Measurements from ENCODE around the gene WNT5A. TPM values are rescaled to one million over a fixed set of nuclear protein-coding genes. Genes with fewer than 3 reads are reported as not detected.

Gene WNT5A
- total RNA-seq (2012; rRNA removed) (204 and 224 TPM in 2 replicates), polyA plus RNA-seq (2012; rRNA removed) (229 and 231 TPM in 2 replicates), Bru-seq, nascent RNA (percentile 98 among the genes with signal in this experiment), BruChase-seq, experiment 1, labeled RNA remaining after a 6-hour chase (percentile 100 among the genes with signal in this experiment), BruChase-seq, experiment 2, labeled RNA remaining after a 2-hour chase (percentile 100 among the genes with signal in this experiment)
- 120 and 337 TPM in 2 replicates for polyA plus RNA-seq (2012; cell fraction: cytosol; rRNA removed)
- polyA plus RNA-seq (2012; cell fraction: nucleus; rRNA removed; ENCODE audit: low replicate concordance), result 410 and 708 TPM in 2 replicates
- long read RNA-seq, full-length matches to known transcripts, result 88 of 312 reads
- long read RNA-seq, partial matches to known transcripts, result 198 of 312 reads
- long read RNA-seq, other reads (novel, unspliced or antisense), result 26 of 312 reads

GRCh38 chr3:55486857-55487380, at the start of gene WNT5A:
Gene WNT5A, minus strand, starts transcription at chr3:55487306. Its CDS starts 321 bp downstream, at chr3:55486985.
- Histone ChIP-seq H2AK5ac (ENCODE audit: low read depth, low read length) (peak within 1 kb of the TSS; percentile 81), H2BK15ac (ENCODE audit: low read depth, low read length) (peak within 1 kb of the TSS; percentile 53; the same call in 2 of the 3 replicates)
- TF ChIP-seq RCOR1 (IDR thresholded peaks at IDR 0.05; ENCODE audit: insufficient replicate concordance, low read length), result no peak
- TF ChIP-seq ELK1 (IDR thresholded peaks at IDR 0.05; ENCODE audit: borderline replicate concordance, low read depth, low read length), result no peak
- no peak for TF ChIP-seq CHD1 (IDR thresholded peaks at IDR 0.05; ENCODE audit: low read depth, low read length)
- no peak for TF ChIP-seq CTCF (conservative IDR thresholded peaks at IDR 0.05; ENCODE audit: low read depth, low read length)
- no peak for TF ChIP-seq RFX5 (IDR thresholded peaks at IDR 0.05; ENCODE audit: low read depth, low read length)
- TF ChIP-seq POLR2A (IDR thresholded peaks at IDR 0.05; ENCODE audit: low read depth, low read length), result no peak
- no peak for TF ChIP-seq MAFK (IDR thresholded peaks at IDR 0.05; ENCODE audit: low read depth, low read length)
- TF ChIP-seq FOS (IDR thresholded peaks at IDR 0.05; ENCODE audit: low read depth, low read length), result no peak
- TF ChIP-seq MAZ (IDR thresholded peaks at IDR 0.05; ENCODE audit: borderline replicate concordance, low read depth, low read length), result no peak
- TF ChIP-seq RAD21 (IDR thresholded peaks at IDR 0.05; ENCODE audit: low read length), result no peak; the same call in 1 of the 2 replicates
- no peak for TF ChIP-seq NFE2L2 (IDR thresholded peaks at IDR 0.05; ENCODE audit: low read depth, low read length)
- no peak for TF ChIP-seq USF2 (IDR thresholded peaks at IDR 0.05; ENCODE audit: low read depth, low read length)
- no peak for TF ChIP-seq BHLHE40 (IDR thresholded peaks at IDR 0.05; ENCODE audit: low read depth, low read length)

More at GRCh38 chr3:55486857-55487380, at the start of gene WNT5A:
- dilution Hi-C loops (cut with HindIII; ENCODE audit: low sequenced_read_pairs, unreplicated experiment), result no loop called here
- peak within 1 kb of the TSS; percentile 98 for H2BK120ac ChIP-seq (ENCODE audit: low read depth, low read length)
- H3K18ac ChIP-seq (ENCODE audit: low read depth, low read length), result peak within 1 kb of the TSS; percentile 92
- H3K23ac ChIP-seq (ENCODE audit: low read depth, low read length), result peak within 1 kb of the TSS; percentile 97
- peak within 1 kb of the TSS; percentile 47 for H2BK20ac ChIP-seq (ENCODE audit: low read depth, low read length)
- peak within 1 kb of the TSS; percentile 92 for H4K91ac ChIP-seq (ENCODE audit: insufficient read depth, low read depth, low read length)
- peak within 1 kb of the TSS; percentile 33 for H3K4me2 ChIP-seq (ENCODE audit: low read depth, low read length)
- peak within 1 kb of the TSS; percentile 89 for H3K4me3 ChIP-seq (ENCODE audit: insufficient read depth, low read depth, low read length)
- intact Hi-C loops (cut with micrococcal nuclease), result loop anchor here (2.0 to 10.0 kb wide), 5 partner anchors 215 to 1058 kb away; no protein-coding TSS in a partner anchor
- H3K27me3 ChIP-seq (ENCODE audit: control insufficient read depth, insufficient read depth, low read length), result no peaks in the 10 kb centered on the region
- peaks cover 19% of the 10 kb centered on the region for H3K36me3 ChIP-seq (ENCODE audit: control insufficient read depth, insufficient read depth, low read length)
- no peak for DNase-seq
- 0% methylated on average over 30 of the region's 52 CpGs; no CpG with 5 or more reads in 1 of the 2 experiments for WGBS, 2 experiments (ENCODE audit: extremely low coverage in 2 of 2, insufficient read length in 1 of 2)
- no TSS peak for BruUV-seq (replicated peaks)
- peak; percentile 3 for ATAC-seq (ENCODE audit: low read depth)
- peak within 1 kb of the TSS; percentile 98 for H3K4ac ChIP-seq (ENCODE audit: low read depth, low read length)
- CTCF ChIA-PET, result interaction anchor here (0.6 to 2.3 kb wide), 5 partner anchors 25 to 1558 kb away, joined by 3 to 14 read pairs (median 3); no protein-coding TSS in a partner anchor
- H3K9ac ChIP-seq (ENCODE audit: low read depth, low read length), result peak within 1 kb of the TSS; percentile 100
- peak within 1 kb of the TSS; percentile 98 for H3K27ac ChIP-seq (ENCODE audit: insufficient read depth, low read length)
- peak within 1 kb of the TSS; percentile 95 for H2BK5ac ChIP-seq (ENCODE audit: low read depth, low read length, poor library complexity, severe bottlenecking)
- H3K56ac ChIP-seq (ENCODE audit: extremely low read depth, insufficient read depth, low read length), result peak within 1 kb of the TSS; percentile 99
- peak within 1 kb of the TSS; percentile 98 for H3K14ac ChIP-seq (replicated peaks; ENCODE audit: low read depth, low read length)
- peak within 1 kb of the TSS; percentile 84 for H4K5ac ChIP-seq (ENCODE audit: low read depth, low read length)
- POLR2A ChIA-PET (ENCODE audit: unreplicated experiment), result interaction anchor here (0.6 to 1.9 kb wide), 5 partner anchors 9 to 320 kb away, joined by 3 to 20 read pairs (median 4); no protein-coding TSS in a partner anchor
- H3K4me1 ChIP-seq (ENCODE audit: control insufficient read depth, insufficient read depth, low read length), result peaks cover 23% of the 10 kb centered on the region
- in situ Hi-C loops (cut with MboI; ENCODE audit: low sequenced_read_pairs), result loop anchor here (5.0 to 10.0 kb wide), 6 partner anchors 235 to 1062 kb away; no protein-coding TSS in a partner anchor
- no peaks in the 10 kb centered on the region for H3K9me3 ChIP-seq (ENCODE audit: control insufficient read depth, insufficient read depth, low read length)
- H2AFZ ChIP-seq (replicated peaks; ENCODE audit: low read length, poor library complexity), result peak within 1 kb of the TSS; percentile 89
- peak within 1 kb of the TSS; percentile 96 to 99 for H4K8ac ChIP-seq (ENCODE audit: low read depth in 2 of 2, low read length in 2 of 2)
- H2AK9ac ChIP-seq (replicated peaks; ENCODE audit: low read depth, low read length, poor library complexity), result peak within 1 kb of the TSS; percentile 90
- H3K79me1 ChIP-seq (ENCODE audit: low read depth in 1 of 2, low read length in 2 of 2), result peaks cover 0 to 23% of the 10 kb centered on the region in 2 experiments; a peak in 1 of 4 replicates
- H4K20me1 ChIP-seq (ENCODE audit: insufficient read depth, low read length), result no peaks in the 10 kb centered on the region
- peaks cover 18% of the 10 kb centered on the region for H3K9me1 ChIP-seq (ENCODE audit: insufficient read depth, low read length)

Data from IMR-90 (cell line).